ENCODE results near the gene TMEM109.

Gene TMEM109

DNA sequence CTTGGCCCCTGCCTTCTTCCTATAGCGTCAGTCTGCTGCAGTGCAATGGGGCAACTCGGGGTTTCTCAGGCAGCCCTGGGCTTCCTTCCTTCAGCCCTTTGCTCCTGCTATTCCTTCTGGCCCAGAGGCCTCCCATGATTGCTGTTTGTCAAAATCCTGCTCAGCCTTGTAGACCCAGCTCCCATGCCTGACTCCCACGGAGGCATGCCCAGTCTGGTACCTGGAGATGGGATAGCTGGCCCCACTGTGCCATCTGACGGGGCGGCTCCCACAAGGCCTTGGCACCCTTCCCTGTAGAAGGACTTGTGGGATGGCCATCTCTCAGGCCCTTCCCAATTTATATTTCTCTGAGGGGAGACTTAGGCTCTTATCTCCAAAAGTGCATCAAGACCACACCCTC lies 56.9 kb downstream of the TMEM109 start:
- DNase-seq (ENCODE audit: low spot score): no peak

DNA sequence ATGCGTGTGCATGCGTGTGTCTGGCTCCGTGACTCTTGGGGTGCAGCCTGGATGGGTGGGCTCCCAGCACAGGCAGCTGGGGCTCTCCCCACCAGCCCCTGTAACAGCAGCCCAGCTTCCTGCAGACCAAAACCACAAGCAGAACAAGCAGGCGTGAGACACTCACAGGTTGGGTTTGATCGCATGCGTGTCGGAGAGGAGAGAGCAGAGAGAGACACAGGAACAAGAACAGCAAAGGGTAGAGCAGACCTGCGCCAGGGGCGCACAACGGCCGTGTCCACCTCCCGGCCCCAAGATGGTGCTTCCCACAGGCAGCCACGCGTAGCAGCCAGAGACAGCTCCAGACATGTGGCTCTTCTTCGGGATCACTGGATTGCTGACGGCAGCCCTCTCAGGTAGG lies 57.6 kb downstream of the TMEM109 start, which contains the start of gene CD6:
Gene CD6 (plus strand): TSS at position 161 of the 400 bp plus-strand sequence. CDS start 186 bp downstream, at position 347.
- DNase-seq (ENCODE audit: low spot score): no peak

- DNase-seq (ENCODE audit: low spot score): no peak
These were observed 58.4 kb downstream of the TMEM109 start for GRCh38 chr11:60972182-60973030.
